Osteoblast (primary cell): ENCODE results near the gene AHNAK. TPM values are rescaled to one million over a fixed set of nuclear protein-coding genes. Genes with fewer than 3 reads are reported as not detected.

ENCODE experiments used
- DNase-seq: peaks from one replicate; pipeline ENCODE4 v3.0.0; 2011; ENCODE audit warnings: low spot score, mixed read lengths; ENCODE audit not compliant: insufficient read length; ENCODE audit errors: missing footprints
- H2AFZ ChIP-seq: 2 replicates; pipeline ENCODE4 v1.6.0; 2011; ENCODE audit warnings: mild to moderate bottlenecking, low read length
- H3K27ac ChIP-seq: 2 replicates; pipeline ENCODE4 v1.5.1; 2011; ENCODE audit warnings: mild to moderate bottlenecking, low read depth, low read length, moderate library complexity
- H3K27me3 ChIP-seq: 2 replicates; pipeline ENCODE4 v1.6.0; 2012; ENCODE audit warnings: mild to moderate bottlenecking, control low read depth, inconsistent platforms, low read length, moderate library complexity; ENCODE audit not compliant: insufficient read depth
- H3K36me3 ChIP-seq: 2 replicates; pipeline ENCODE4 v1.5.1; 2011; ENCODE audit warnings: mild to moderate bottlenecking, low read length, control low read depth, moderate library complexity; ENCODE audit not compliant: insufficient read depth
- H3K4me1 ChIP-seq: 2 replicates; pipeline ENCODE4 v1.5.1; 2011; ENCODE audit warnings: mild to moderate bottlenecking, low read length, control low read depth, moderate library complexity; ENCODE audit not compliant: insufficient read depth
- H3K4me2 ChIP-seq: 2 replicates; pipeline ENCODE4 v1.6.0; 2011; ENCODE audit warnings: mild to moderate bottlenecking, low read length; ENCODE audit not compliant: insufficient read depth
- H3K4me3 ChIP-seq: fragments of 200-600 bp; sonication (generic); 3 replicates; pipeline ENCODE4 v1.5.1; 2012; ENCODE audit warnings: mild to moderate bottlenecking, low read length, inconsistent platforms; ENCODE audit not compliant: insufficient read depth
- H3K79me2 ChIP-seq: 2 replicates; pipeline ENCODE4 v1.6.0; 2012; ENCODE audit warnings: mild to moderate bottlenecking, low read length, control low read depth, inconsistent platforms; ENCODE audit not compliant: insufficient read depth
- H3K9me3 ChIP-seq: 2 replicates; pipeline ENCODE4 v1.5.1; 2011; ENCODE audit warnings: low read depth, low read length, control low read depth
- H4K20me1 ChIP-seq: 2 replicates; pipeline ENCODE4 v1.6.0; 2012; ENCODE audit warnings: mild to moderate bottlenecking, low read length, control low read depth; ENCODE audit not compliant: insufficient read depth
- CTCF ChIP-seq: IDR thresholded peaks from 2 replicates; pipeline ENCODE4 v1.5.1; 2011; ENCODE audit warnings: mild to moderate bottlenecking, low read depth, low read length, moderate library complexity; ENCODE audit errors: extremely low read depth
- total RNA-seq: library from RNA; depleted of rRNA; stranded (reverse); fragments of >200 nt; gene quantifications from 2 replicates; pipeline ENCODE4 v1.2.3, GENCODE V29; 2012

Gene AHNAK
- total RNA-seq, 1 donor, result 720 TPM

GRCh38 chr11:62554387-62555167, 8.0 kb upstream of the AHNAK start:
- Histone ChIP-seq H3K4me3 (peak overlapping the region; percentile 59), H3K4me1 (peaks cover 62% of the 10 kb centered on the region), H3K27ac (peak overlapping the region; percentile 85), H3K4me2 (peak overlapping the region; percentile 81), H3K79me2 (peaks cover 9% of the 10 kb centered on the region), H3K27me3 (no peaks in the 10 kb centered on the region), H4K20me1 (peaks cover 14% of the 10 kb centered on the region), H2AFZ (no peak overlapping the region), H3K36me3 (peaks cover 24% of the 10 kb centered on the region), H3K9me3 (no peaks in the 10 kb centered on the region)
- DNase-seq, result no peak
- TF ChIP-seq CTCF, result no peak

- no peak for TF ChIP-seq CTCF
- Histone ChIP-seq H3K27ac (peak overlapping the region; percentile 85), H3K79me2 (peaks cover 3% of the 10 kb centered on the region), H3K36me3 (peaks cover 17% of the 10 kb centered on the region), H2AFZ (peak overlapping the region; percentile 30), H3K4me3 (peak overlapping the region; percentile 59), H3K9me3 (no peaks in the 10 kb centered on the region), H3K27me3 (no peaks in the 10 kb centered on the region), H3K4me2 (peak overlapping the region; percentile 81), H4K20me1 (peaks cover 14% of the 10 kb centered on the region), H3K4me1 (peaks cover 65% of the 10 kb centered on the region)
- DNase-seq, result peak; percentile 95
Observed at GRCh38 chr11:62553839-62554361, 7.3 kb upstream of the AHNAK start.

GRCh38 chr11:62553080-62553838, 6.7 kb upstream of the AHNAK start:
- Histone ChIP-seq H3K4me2 (peak overlapping the region; percentile 81), H4K20me1 (peaks cover 14% of the 10 kb centered on the region), H3K79me2 (no peaks in the 10 kb centered on the region), H3K4me1 (peaks cover 71% of the 10 kb centered on the region), H3K36me3 (peaks cover 11% of the 10 kb centered on the region), H3K9me3 (no peaks in the 10 kb centered on the region), H3K27ac (peak overlapping the region; percentile 85), H2AFZ (peak overlapping the region; percentile 53), H3K27me3 (no peaks in the 10 kb centered on the region), H3K4me3 (peak overlapping the region; percentile 59)
- TF ChIP-seq CTCF, result no peak
- peak; percentile 98 for DNase-seq
